GM12873 (cell line): ENCODE results near the gene ZNF106.

ENCODE experiments used
- CTCF ChIP-seq: IDR thresholded peaks from 2 replicates; pipeline ENCODE4 v1.5.1; 2012; ENCODE audit warnings: low read depth, mild to moderate bottlenecking, moderate library complexity, low read length, control low read depth; ENCODE audit not compliant: insufficient read depth; ENCODE audit errors: missing control alignments

ZNF106 gene

GRCh38 chr15:42495361-42496212 is 4.6 kb upstream of the ZNF106 start, which contains the start of gene SNAP23:
Gene SNAP23, plus strand, starts transcription at chr15:42495634. Its CDS starts 16,213 bp downstream, at chr15:42511847.
- no peak for TF ChIP-seq CTCF

GRCh38 chr15:42494998-42495360 is 4.0 kb upstream of the ZNF106 start:
- no peak for TF ChIP-seq CTCF

- TF ChIP-seq CTCF = no peak
Measured at GRCh38 chr15:42493679-42494078, 2.7 kb upstream of the ZNF106 start.

DNA sequence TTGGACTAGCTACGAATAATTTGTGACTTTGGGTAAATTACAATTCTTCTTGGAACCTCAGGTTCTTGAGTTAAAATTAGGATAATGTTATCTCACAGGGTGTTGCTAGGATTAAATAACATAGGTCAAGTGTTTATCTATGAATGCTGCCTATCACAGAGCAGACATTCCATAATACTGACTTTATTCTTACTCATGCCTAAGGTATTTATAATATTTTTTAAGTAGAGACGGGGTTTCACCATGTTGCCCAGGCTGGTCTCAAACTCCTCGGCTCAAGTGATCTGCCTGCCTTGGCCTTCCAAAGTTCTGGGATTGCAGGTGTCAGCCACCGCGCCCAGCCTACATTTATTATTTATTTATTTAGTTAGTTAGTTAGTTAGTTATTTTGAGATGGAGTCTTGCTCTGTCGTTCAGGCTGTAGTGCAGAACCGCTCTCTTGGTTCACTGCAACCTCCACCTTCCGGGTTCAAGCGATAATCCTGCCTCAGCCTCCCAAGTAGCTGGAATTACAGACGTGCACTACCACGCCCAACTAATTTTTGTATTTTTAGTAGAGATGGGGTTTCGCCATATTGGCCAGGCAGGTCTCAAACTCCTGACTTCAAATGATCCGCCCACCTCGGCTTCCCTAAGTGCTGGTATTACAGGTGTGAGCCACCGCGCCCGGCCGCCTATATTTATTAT is 741 bp upstream of the ZNF106 start:
- TF ChIP-seq CTCF = no peak

DNA sequence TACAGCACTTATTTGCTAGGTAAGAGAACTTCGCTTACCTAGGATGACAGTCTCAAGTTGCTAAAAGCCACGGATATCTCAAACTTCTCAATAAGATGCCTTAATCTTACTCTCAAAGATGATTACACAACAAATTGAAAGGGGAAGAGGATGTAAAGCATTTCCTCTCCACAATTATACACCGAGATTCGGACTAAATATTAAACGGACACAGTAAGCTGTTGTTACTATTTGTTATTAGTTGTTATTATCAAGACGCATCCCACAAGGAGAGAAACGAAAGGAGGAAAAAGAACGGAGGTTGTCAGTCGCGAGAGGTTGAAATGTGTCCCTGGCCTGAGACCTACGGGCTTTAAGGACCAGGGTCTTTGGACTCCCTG is 660 bp downstream of the ZNF106 start:
- TF ChIP-seq CTCF = no peak

DNA sequence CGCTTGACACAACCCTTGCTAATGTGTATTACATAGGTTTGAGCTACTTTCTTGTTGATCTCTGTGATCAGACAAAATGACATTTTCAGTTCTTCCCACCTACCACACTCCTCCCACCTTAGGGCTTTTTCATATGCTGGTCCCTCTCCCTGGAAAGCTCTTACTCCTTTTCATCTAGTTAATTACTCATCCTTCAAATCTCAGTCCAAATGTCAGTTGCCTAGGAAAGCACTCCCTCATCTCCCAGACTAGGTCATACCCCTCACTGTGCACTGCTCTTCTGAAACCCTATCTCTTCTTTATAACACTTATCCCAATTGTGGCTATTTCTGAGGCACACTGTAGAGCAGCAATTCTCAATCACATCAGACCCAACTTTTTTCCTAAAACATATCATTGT is 7.3 kb downstream of the ZNF106 start:
- no peak for TF ChIP-seq CTCF

DNA sequence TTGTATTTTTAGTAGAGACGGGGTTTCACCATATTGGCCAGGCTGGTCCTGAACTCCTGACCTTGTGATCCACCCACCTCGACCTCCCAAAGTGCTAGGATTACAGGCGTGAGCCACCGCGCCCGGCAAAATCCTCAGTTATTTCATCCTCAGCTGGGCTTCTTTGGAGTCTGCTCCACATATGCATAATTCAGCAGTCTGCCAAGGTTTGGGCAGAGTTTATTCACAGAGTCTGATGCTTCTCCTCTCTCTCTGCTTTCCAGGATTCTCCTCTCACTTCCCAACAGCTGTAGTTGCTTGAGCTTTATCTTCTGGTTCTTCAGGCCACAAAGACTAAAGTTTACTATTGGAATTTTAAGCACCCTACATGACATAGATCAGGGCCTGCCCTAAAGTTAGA is 8.2 kb downstream of the ZNF106 start:
- no peak for TF ChIP-seq CTCF
